ENCODE results near the gene TPT1. TPM values are rescaled to one million over a fixed set of nuclear protein-coding genes. Genes with fewer than 3 reads are reported as not detected.
A peak's percentile ranks its signal among the peaks of the same experiment; 100 is the strongest.

TPT1 gene
- total RNA-seq, 2 experiments from 2014 or later: 3,533 to 3,563 TPM

DNA sequence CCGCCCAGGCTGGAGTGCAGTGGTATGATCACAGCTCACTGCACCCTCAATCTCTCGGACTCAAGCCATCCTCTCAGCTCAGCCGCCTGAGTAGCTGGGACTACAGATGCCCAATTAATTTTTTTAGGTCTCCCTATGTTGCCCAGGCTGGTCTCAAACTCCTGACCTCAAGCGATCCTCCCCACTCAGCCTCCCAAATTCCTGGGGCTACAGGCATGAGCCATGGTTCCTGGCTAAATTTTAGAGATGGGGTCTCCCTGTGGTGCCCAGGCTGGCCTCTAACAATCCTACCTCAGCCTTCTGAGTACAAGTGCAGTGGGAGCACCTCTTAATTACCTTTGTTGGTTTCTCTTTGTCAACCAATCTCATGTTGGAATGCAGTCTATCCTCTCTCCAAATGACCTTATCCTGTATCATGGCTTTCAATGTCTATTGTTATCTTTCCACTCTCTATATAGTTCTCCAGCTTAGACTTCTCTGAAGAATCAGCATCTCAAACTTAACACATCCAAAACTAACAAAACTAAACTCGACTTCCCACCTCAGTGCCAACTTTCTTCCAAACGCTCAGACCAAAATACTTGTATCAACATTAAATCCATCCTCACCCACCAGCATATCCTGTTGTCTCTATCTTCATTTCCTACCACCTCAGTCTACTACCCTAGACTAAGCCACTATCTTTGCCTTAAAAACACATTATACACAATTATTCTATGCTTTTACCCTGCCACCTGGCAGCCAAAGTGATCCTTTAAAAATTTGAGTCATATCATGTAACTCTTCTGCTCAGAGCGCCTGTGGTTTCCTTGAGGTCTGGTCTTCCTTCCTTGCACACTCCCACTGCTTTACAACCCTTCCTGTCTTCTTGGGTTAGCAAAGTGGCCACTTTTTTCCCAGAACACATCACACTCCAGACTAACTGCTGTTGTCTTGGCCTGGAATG lies 6.7 kb downstream of the TPT1 start:
- peaks cover 54% of the 10 kb centered on the region for H3K36me3 Mint-ChIP-seq (ENCODE audit: low read depth)
- no peaks in the 10 kb centered on the region for H3K27me3 Mint-ChIP-seq
- ChIA-PET CTCF (no interaction called here), POLR2A (interaction anchor here (0.8 to 6.0 kb wide), 4 partner anchors 10 to 62 kb away, joined by 4 to 40 read pairs (median 6); no protein-coding TSS in a partner anchor)
- H3K4me1 Mint-ChIP-seq (ENCODE audit: low read depth): peaks cover 88% of the 10 kb centered on the region
- peak overlapping the region; percentile 1 for H3K4me3 Mint-ChIP-seq
- no peaks in the 10 kb centered on the region for H3K9me3 Mint-ChIP-seq
- ATAC-seq: peak; percentile 51
- intact Hi-C loops (cut with micrococcal nuclease): no loop called here
- DNase-seq: peak; percentile 64
- H3K27ac Mint-ChIP-seq: peak overlapping the region; percentile 82
- TF ChIP-seq, protein P1, sequence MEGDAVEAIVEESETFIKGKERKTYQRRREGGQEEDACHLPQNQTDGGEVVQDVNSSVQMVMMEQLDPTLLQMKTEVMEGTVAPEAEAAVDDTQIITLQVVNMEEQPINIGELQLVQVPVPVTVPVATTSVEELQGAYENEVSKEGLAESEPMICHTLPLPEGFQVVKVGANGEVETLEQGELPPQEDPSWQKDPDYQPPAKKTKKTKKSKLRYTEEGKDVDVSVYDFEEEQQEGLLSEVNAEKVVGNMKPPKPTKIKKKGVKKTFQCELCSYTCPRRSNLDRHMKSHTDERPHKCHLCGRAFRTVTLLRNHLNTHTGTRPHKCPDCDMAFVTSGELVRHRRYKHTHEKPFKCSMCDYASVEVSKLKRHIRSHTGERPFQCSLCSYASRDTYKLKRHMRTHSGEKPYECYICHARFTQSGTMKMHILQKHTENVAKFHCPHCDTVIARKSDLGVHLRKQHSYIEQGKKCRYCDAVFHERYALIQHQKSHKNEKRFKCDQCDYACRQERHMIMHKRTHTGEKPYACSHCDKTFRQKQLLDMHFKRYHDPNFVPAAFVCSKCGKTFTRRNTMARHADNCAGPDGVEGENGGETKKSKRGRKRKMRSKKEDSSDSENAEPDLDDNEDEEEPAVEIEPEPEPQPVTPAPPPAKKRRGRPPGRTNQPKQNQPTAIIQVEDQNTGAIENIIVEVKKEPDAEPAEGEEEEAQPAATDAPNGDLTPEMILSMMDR (IDR thresholded peaks at IDR 0.05): no peak

DNA sequence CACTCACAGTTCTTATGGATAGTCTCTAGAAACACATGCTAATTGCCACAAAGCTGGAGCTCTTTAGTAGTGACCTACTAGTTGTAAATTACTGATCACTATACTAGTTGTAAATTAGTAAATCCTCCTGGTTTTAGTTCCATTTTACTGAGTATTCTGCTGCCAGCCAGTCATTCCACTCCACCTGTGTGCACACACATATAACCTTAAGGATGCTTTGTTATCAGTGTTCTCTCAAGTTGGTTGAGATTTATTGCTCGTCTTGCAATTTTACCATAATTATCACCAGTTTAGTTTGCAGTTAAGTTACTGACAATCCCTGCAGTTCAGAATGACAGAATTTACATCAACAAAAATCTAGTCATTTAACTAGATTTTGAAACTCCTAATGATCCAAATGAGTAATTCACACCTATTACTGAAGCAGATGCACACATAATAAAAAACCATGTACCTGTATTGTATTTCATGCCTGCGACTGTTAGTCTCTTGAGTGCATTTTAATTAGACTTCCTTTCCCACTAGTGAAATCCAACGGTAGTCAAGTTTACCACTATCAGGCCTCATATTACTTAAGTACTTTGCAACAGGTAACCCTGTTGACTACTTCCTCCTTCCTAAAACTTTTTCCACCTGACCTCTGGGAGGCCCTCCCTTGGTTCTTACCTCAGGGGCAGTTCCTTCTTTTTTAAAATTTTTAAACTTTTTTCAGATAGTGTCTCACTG lies 7.6 kb downstream of the TPT1 start:
- ChIA-PET POLR2A (interaction anchor here (0.8 to 6.0 kb wide), 3 partner anchors 6 to 24 kb away, joined by 3 to 40 read pairs (median 29); partner anchors contain the start of gene TPT1), CTCF (interaction anchor here (0.7 to 1.9 kb wide), 3 partner anchors 10 to 24 kb away, joined by 3 to 8 read pairs (median 5); no protein-coding TSS in a partner anchor)
- ATAC-seq (no peak), DNase-seq (no peak)
- H3K27ac Mint-ChIP-seq: peak overlapping the region; percentile 82
- no peaks in the 10 kb centered on the region for H3K9me3 Mint-ChIP-seq
- H3K36me3 Mint-ChIP-seq (ENCODE audit: low read depth): peaks cover 46% of the 10 kb centered on the region
- H3K4me3 Mint-ChIP-seq: no peak overlapping the region
- intact Hi-C loops (cut with micrococcal nuclease): no loop called here
- TF ChIP-seq, protein P1 (IDR thresholded peaks at IDR 0.05): no peak
- peaks cover 88% of the 10 kb centered on the region for H3K4me1 Mint-ChIP-seq (ENCODE audit: low read depth)
- H3K27me3 Mint-ChIP-seq: no peaks in the 10 kb centered on the region

DNA sequence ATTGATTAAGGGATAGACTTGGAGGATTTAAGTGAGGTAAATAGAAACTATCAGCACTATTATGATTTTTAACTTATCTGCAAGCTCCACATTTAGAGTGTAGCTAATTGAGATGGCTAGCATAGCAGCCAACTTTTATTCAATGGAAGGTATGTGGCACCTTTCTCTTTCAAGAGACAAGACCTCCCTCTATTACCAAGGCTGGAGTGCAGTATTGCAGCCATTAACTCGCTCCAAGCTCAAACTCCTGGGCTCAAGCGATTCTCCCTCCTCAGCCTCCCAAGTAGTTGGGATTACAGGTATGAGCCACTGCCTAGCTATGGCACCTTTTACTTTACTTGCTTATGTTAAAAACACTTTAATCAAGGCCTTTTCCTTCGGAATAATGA lies 8.2 kb downstream of the TPT1 start:
- intact Hi-C loops (cut with micrococcal nuclease): no loop called here
- Mint-ChIP-seq H3K36me3 (ENCODE audit: low read depth) (peaks cover 40% of the 10 kb centered on the region), H3K4me1 (ENCODE audit: low read depth) (peaks cover 86% of the 10 kb centered on the region), H3K27me3 (no peaks in the 10 kb centered on the region), H3K27ac (peak overlapping the region; percentile 17), H3K4me3 (no peak overlapping the region), H3K9me3 (no peaks in the 10 kb centered on the region)
- ATAC-seq (no peak), DNase-seq (no peak)
- CTCF ChIA-PET: interaction anchor here (0.7 to 1.9 kb wide), 3 partner anchors 10 to 23 kb away, joined by 3 to 8 read pairs (median 5); no protein-coding TSS in a partner anchor
- TF ChIP-seq, protein P1 (IDR thresholded peaks at IDR 0.05): no peak
- POLR2A ChIA-PET: interaction anchor here (0.8 to 6.0 kb wide), 4 partner anchors 7 to 30 kb away, joined by 3 to 40 read pairs (median 16); partner anchors contain the start of gene TPT1

DNA sequence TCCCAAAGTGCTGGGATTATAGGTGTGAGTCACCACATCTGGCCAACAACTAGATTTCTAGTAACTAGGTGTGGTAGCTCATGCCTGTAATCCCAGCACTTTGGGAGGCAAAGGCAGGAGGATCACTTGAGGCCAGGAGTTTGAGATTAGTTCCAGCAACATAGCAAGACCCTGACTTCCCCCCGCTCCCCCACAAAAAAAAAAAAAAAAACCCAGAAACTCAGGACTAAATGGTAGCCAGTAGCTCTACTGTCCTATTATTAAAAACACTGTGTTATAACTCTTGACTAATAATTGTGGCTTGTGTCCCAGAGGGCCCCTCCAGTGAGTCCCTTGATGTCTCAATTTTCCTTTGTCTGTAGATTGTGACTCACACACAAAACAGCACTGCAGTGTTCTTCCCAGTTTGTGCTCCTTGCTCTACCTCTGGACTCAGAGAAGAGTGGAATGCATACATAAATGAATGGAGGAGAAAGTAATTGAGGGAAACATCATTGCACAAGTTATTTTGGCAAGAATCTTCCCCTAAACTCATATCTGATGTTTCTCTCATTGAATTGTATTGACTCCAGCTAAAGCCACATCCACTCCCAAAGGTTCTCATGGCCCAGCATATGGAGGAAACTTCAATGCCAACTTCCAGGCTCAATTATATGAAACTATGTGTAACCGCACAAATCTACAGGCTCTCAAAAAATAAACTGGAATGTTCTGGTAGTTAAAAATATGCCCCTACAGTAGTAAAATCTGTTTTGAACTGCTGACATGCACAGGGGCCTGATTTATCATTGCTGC lies 8.8 kb downstream of the TPT1 start:
- no peak for DNase-seq
- no peaks in the 10 kb centered on the region for H3K9me3 Mint-ChIP-seq
- TF ChIP-seq, protein P1 (IDR thresholded peaks at IDR 0.05): no peak
- no peak for ATAC-seq
- POLR2A ChIA-PET: interaction anchor here (0.8 to 6.0 kb wide), 8 partner anchors 8 to 285 kb away, joined by 3 to 40 read pairs (median 4); partner anchors contain the start of genes GTF2F2 and TPT1
- CTCF ChIA-PET: interaction anchor here (1.1 to 2.3 kb wide), 4 partner anchors 9 to 141 kb away, joined by 4 to 8 read pairs (median 5); no protein-coding TSS in a partner anchor
- peak overlapping the region; percentile 17 for H3K27ac Mint-ChIP-seq
- H3K36me3 Mint-ChIP-seq (ENCODE audit: low read depth): peaks cover 34% of the 10 kb centered on the region
- no peaks in the 10 kb centered on the region for H3K27me3 Mint-ChIP-seq
- no peak overlapping the region for H3K4me3 Mint-ChIP-seq
- intact Hi-C loops (cut with micrococcal nuclease): no loop called here
- peaks cover 86% of the 10 kb centered on the region for H3K4me1 Mint-ChIP-seq (ENCODE audit: low read depth)
